Mucosa of descending colon (tissue), 3 donors: ENCODE measurements around the gene CACNB4. TPM values are rescaled to one million over a fixed set of nuclear protein-coding genes. Genes with fewer than 3 reads are reported as not detected.

ENCODE experiments used
- ATAC-seq: fragments of 200-7000 bp; cut with Tn5 transposase; one replicate; pipeline ENCODE4 v1.9.1; 2020; ENCODE audit warnings: mild to moderate bottlenecking, moderate library complexity
- DNase-seq, 3 donors: peaks; one replicate each; pipeline ENCODE4 v3.0.0-alpha.2; 2020
- H3K36me3 ChIP-seq: fragments of 200-600 bp; one replicate; pipeline ENCODE4 v1.8.0; 2021; ENCODE audit warnings: low read depth, mild to moderate bottlenecking
- H3K4me1 ChIP-seq: fragments of 200-600 bp; one replicate; pipeline ENCODE4 v1.8.0; 2021; ENCODE audit warnings: low read depth, mild to moderate bottlenecking
- H3K4me3 ChIP-seq: fragments of 200-600 bp; one replicate; pipeline ENCODE4 v1.8.0; 2021; ENCODE audit warnings: mild to moderate bottlenecking
- H3K9me3 ChIP-seq: fragments of 200-600 bp; one replicate; pipeline ENCODE4 v1.8.0; 2021; ENCODE audit warnings: mild to moderate bottlenecking
- intact Hi-C, 2 donors: fragments of 100-400 bp; cut with DNase I in 1 of 2; cut with micrococcal nuclease in 1 of 2; formaldehyde crosslinking; loops; one replicate each; pipeline versions ENCODE4 v1.11.0 to v1.11.1; 2022; cut with DNase I, micrococcal nuclease
- total RNA-seq, 3 donors: library from RNA; stranded (reverse); fragmentation: NEBNext Ultra II Directional in 2 of 3; extraction: Animal tissue kit (Norgen Biotek cat#: 25700) in 2 of 3; gene quantifications; one replicate each; pipeline versions ENCODE4 v1.2.1 to v1.2.4, GENCODE V29; 2021 to 2023
- TF ChIP-seq, protein P1 (sequence below): fragments of 200-600 bp; IDR thresholded peaks from one replicate; pipeline ENCODE4 v1.8.0; 2022; ENCODE audit warnings: antibody characterized with exemption, mild to moderate bottlenecking
- donor health status: DM: no; HTN: no; CAD: no; lungs with moderate emphysema.
- donor health status: DM: no; HTN: no; CAD: no.
- donor health status: DM: no; HTN: yes; CAD: no.

CACNB4 gene
- total RNA-seq, 3 donors from 2014 or later = 1.0 to 1.8 (median 1.4) TPM

DNA sequence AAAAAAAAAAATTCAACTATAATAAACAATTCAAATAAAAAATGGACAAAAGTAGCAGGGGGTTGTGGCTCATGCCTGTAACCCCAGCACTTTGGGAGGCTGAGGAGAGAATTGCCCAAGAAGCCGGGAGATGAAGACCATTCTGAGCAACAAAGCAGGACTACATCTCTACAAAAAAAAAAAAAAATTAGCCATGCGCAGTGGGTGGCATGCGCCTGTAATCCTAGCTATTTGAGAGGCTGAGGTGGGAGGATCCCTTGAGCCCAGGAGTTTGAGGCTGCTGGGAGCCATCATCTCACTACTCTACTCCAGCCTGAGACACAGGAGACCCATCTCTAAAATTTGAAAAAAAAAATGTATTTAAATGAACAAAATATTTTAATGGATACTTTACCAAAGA is 4.4 kb upstream of the CACNB4 start:
- Histone ChIP-seq H3K4me1 (peaks cover 7% of the 10 kb centered on the region), H3K4me3 (no peak overlapping the region), H3K9me3 (no peaks in the 10 kb centered on the region), H3K36me3 (no peaks in the 10 kb centered on the region)
- ATAC-seq (no peak), DNase-seq (no peak)
- intact Hi-C loops = no loop called here
- TF ChIP-seq, protein P1, sequence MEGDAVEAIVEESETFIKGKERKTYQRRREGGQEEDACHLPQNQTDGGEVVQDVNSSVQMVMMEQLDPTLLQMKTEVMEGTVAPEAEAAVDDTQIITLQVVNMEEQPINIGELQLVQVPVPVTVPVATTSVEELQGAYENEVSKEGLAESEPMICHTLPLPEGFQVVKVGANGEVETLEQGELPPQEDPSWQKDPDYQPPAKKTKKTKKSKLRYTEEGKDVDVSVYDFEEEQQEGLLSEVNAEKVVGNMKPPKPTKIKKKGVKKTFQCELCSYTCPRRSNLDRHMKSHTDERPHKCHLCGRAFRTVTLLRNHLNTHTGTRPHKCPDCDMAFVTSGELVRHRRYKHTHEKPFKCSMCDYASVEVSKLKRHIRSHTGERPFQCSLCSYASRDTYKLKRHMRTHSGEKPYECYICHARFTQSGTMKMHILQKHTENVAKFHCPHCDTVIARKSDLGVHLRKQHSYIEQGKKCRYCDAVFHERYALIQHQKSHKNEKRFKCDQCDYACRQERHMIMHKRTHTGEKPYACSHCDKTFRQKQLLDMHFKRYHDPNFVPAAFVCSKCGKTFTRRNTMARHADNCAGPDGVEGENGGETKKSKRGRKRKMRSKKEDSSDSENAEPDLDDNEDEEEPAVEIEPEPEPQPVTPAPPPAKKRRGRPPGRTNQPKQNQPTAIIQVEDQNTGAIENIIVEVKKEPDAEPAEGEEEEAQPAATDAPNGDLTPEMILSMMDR = no peak

DNA sequence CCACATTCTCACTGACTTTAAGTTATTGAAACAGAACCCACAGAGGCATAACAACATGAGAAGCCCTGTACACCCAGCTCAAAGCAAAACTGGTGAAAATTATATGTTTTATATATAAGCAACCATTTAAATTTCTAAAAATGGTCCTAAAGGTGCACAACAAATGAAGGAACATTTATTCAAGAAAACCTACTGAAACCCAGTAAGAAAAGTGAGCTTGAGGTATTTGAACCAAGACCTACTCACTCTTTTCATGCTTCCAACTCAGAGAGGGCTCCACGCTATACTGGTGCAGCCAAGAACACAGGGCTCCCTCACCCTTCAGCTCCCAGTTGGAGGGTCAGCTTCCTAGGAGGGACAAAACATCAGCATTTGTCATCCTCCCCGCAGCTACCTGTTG is 2.1 kb upstream of the CACNB4 start:
- no peaks in the 10 kb centered on the region for H3K9me3 ChIP-seq
- no peaks in the 10 kb centered on the region for H3K36me3 ChIP-seq
- H3K4me3 ChIP-seq = no peak overlapping the region
- DNase-seq (no peak), ATAC-seq (no peak)
- TF ChIP-seq, protein P1 = no peak
- intact Hi-C loops = no loop called here
- peaks cover 7% of the 10 kb centered on the region for H3K4me1 ChIP-seq

DNA sequence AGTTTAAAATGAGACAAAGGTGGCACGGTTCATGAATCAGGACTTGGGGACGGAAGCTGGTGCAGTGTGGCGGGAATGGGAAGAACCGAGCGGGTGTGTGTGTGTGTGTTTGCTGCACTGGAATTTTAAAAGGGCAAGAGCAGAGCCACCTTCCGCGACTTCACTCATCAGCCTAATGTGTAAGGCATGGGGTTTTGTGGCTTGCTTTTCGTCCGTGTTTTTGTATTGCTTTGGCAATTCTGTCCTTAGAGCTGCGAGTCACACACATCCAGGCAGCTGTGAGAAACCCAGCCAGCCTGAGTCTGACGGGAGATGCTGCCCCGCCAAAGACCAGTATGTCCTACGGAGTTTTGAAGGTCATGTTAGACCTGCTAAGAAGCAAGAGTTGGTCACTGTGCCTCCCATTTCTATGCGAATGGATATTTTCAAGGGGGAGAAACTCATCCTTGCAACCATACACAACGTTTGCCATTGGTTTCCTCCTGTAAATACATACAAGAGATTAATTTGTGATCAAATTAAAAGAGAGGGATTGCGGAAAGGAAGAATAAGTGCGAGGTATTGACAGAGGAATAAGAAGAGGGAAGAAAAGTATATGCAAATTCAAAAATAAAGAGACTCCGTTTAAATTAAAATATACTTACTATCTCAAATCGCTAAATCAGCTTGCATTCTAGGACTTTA is 665 bp upstream of the CACNB4 start:
- Histone ChIP-seq H3K4me3 (no peak overlapping the region), H3K4me1 (peaks cover 7% of the 10 kb centered on the region), H3K36me3 (no peaks in the 10 kb centered on the region), H3K9me3 (no peaks in the 10 kb centered on the region)
- intact Hi-C loops = no loop called here
- TF ChIP-seq, protein P1 = no peak
- ATAC-seq (peak; percentile 45), DNase-seq (peak in 1 of 3 donors; percentile 10)

DNA sequence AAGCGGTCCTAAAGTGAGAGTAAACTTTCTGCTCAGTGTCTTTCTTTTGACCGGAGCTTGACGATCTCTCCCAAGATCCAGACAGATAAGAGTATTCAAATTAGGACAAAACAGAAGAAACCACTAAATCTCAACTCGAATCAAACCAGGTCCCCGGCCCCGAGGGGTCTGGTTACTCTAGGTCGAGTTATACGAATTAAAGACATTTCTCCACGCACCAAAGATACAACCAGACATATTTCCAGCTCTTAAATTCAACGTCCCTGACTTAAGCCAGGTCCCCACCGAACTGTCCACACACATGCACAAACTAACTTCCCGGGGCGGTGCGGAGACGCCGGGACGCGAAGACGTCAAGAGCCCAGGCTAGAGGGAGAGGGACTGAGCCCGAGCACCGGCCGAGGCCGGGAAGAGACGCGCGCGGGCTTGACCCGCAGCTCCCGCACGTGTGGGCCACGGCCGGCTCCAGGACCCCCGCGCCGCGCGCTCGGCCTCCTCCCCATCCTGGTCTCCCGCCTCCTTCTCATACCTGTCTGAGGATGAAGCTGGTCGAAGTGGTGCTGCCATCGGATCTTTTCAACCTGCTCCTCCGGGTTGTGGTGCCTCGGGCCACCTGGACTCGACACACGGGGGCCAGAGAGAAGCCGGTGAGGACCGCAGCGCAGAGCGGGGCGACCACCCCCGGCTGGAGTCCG is 896 bp downstream of the CACNB4 start:
- Histone ChIP-seq H3K9me3 (no peaks in the 10 kb centered on the region), H3K36me3 (no peaks in the 10 kb centered on the region), H3K4me1 (peaks cover 7% of the 10 kb centered on the region), H3K4me3 (no peak overlapping the region)
- ATAC-seq (peak; percentile 70), DNase-seq (peak; percentile 33 to 56 (median 42))
- intact Hi-C loops = no loop called here
- TF ChIP-seq, protein P1 = no peak

DNA sequence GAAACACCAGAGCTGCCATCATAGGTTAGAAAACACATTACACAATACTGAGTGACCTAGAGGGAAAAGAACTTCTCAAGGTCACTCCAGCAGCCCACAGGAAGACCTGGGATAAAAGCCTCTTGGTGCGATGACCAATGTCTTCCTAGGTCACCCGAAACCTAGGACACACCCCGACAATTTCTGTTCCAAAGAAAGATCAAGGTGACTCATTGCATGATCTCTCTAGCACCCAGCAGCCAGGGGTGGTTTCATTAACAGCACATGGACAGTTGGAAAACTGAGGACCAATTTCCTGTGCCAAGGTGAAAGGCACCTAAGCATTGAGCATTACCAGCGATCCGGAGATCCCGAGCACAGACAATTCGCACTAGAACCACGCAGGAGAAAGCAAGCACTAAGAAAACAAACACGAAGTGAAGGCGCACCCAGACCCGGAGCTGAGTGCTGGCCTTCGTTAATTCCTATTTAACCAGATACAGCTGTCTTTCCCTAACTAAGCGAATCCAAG is 1.5 kb downstream of the CACNB4 start:
- peaks cover 7% of the 10 kb centered on the region for H3K4me1 ChIP-seq
- ATAC-seq = peak; percentile 52
- H3K36me3 ChIP-seq = no peaks in the 10 kb centered on the region
- H3K4me3 ChIP-seq = no peak overlapping the region
- peak in 2 of 3 donors; percentile 10 to 27 for DNase-seq
- TF ChIP-seq, protein P1 = no peak
- intact Hi-C loops = no loop called here
- H3K9me3 ChIP-seq = no peaks in the 10 kb centered on the region
